ENCODE measurements around the gene SYTL1.

Gene SYTL1

GRCh38 chr1:27341525-27342252 is at the start of gene SYTL1:
Gene SYTL1 (plus strand): TSS chr1:27342022. CDS start chr1:27345335, 3,313 bp downstream.
- DNase-seq = peak; percentile 65 to 69

- no peak for DNase-seq
Measured at GRCh38 chr1:27292106-27292505, 49.7 kb upstream of the SYTL1 start.

- DNase-seq = no peak
Measured at GRCh38 chr1:27293915-27294314, 47.9 kb upstream of the SYTL1 start.

- DNase-seq = peak; percentile 49 to 61
Measured at GRCh38 chr1:27296773-27297291, 45.0 kb upstream of the SYTL1 start.

- DNase-seq = no peak
Measured at GRCh38 chr1:27297903-27298302, 43.9 kb upstream of the SYTL1 start.

- DNase-seq = no peak
Measured at GRCh38 chr1:27298632-27299384, 43.0 kb upstream of the SYTL1 start.

GRCh38 chr1:27299385-27300271 is 42.2 kb upstream of the SYTL1 start:
- peak in 1 of 2 donors; percentile 13 for DNase-seq

GRCh38 chr1:27300341-27301051 is 41.3 kb upstream of the SYTL1 start:
- DNase-seq = peak; percentile 82

- DNase-seq = no peak
Measured at GRCh38 chr1:27301052-27301422, 40.8 kb upstream of the SYTL1 start.

GRCh38 chr1:27301582-27302199 is 40.1 kb upstream of the SYTL1 start:
- DNase-seq = no peak

GRCh38 chr1:27302612-27303011 is 39.2 kb upstream of the SYTL1 start:
- DNase-seq = no peak

GRCh38 chr1:27303509-27303908 is 38.3 kb upstream of the SYTL1 start:
- DNase-seq = no peak

- DNase-seq = no peak
Measured at GRCh38 chr1:27306071-27306470, 35.8 kb upstream of the SYTL1 start.

GRCh38 chr1:27306892-27307761 is 34.7 kb upstream of the SYTL1 start:
- no peak for DNase-seq

- DNase-seq = no peak
Measured at GRCh38 chr1:27307874-27308598, 33.8 kb upstream of the SYTL1 start.

GRCh38 chr1:27314169-27314568 is 27.7 kb upstream of the SYTL1 start:
- no peak for DNase-seq

- no peak for DNase-seq
Measured at GRCh38 chr1:27314737-27315136, 27.1 kb upstream of the SYTL1 start.

GRCh38 chr1:27316860-27317259 is 25.0 kb upstream of the SYTL1 start:
- no peak for DNase-seq

- no peak for DNase-seq
Measured at GRCh38 chr1:27318136-27318535, 23.7 kb upstream of the SYTL1 start.

- DNase-seq = no peak
Measured at GRCh38 chr1:27318596-27318995, 23.2 kb upstream of the SYTL1 start.

All from CD4-positive, alpha-beta T cell treated with Interleukin-1 beta for 1 hour (primary cell).